Adrenal gland (tissue), 5 donors: Measurements from ENCODE around the gene LRP1B.

ENCODE experiments used
- CTCF ChIP-seq, 6 experiments: fragments of 450-650 bp in 4 of 6; fragments of 200-600 bp in 2 of 6; sonication (generic) in 1 of 6; IDR thresholded peaks; 1 replicate in 5 of 6; 2 replicates in 1 of 6; pipeline versions ENCODE4 v1.5.1 to v1.8.0; 2016 to 2021; ENCODE audit warnings: antibody characterized with exemption in 6 of 6, mild to moderate bottlenecking in 2 of 6, moderate library complexity in 1 of 6
- POLR2A ChIP-seq, 2 donors: fragments of 450-650 bp; IDR thresholded peaks; one replicate each; pipeline ENCODE4 v1.6.1; 2017; ENCODE audit warnings: antibody characterized with exemption in 2 of 2, mild to moderate bottlenecking in 2 of 2, moderate library complexity in 1 of 2
- donor health status: DM: no; HTN: no; CAD: no.

- peak in 4 of 6 experiments; percentile 8 to 23 (median 19) for TF ChIP-seq CTCF (IDR thresholded peaks at IDR 0.05)
- no peak for TF ChIP-seq POLR2A (IDR thresholded peaks at IDR 0.05)
These were observed 1544.4 kb downstream of the LRP1B start for GRCh38 chr2:140586379-140586778.
